Caco-2 (cell line): Measurements from ENCODE around the gene JSRP1. TPM values are rescaled to one million over a fixed set of nuclear protein-coding genes. Genes with fewer than 3 reads are reported as not detected.

ENCODE experiments used
- BruUV-seq: library from RNA; stranded (reverse); fragments of 400-500 nt; replicated peaks from 2 replicates; lab custom pipeline; 2021; lab: Mats Ljungman, UMichigan
- CTCF ChIA-PET: fragments of 300-600 bp; sonication (Branson Sonifier 250); formaldehyde crosslinking; loops from one replicate; lab custom pipeline; 2022; ENCODE audit warnings: antibody characterized with exemption; lab: Charles Lee
- POLR2A ChIA-PET: fragments of 300-600 bp; sonication (Branson Sonifier 250); formaldehyde crosslinking; loops from one replicate; lab custom pipeline; 2022; ENCODE audit warnings: antibody characterized with exemption; lab: Charles Lee
- DNase-seq, 2 experiments: peaks; one replicate each; pipeline versions ENCODE4 v3.0.0 to v3.0.0-alpha.2; 2020 to 2022
- H3K27me3 ChIP-seq: replicated peaks from 2 replicates; pipeline ENCODE4 v1.6.0; 2011; ENCODE audit warnings: low read length; ENCODE audit not compliant: control insufficient read depth, insufficient read depth
- H3K36me3 ChIP-seq: 2 replicates; pipeline ENCODE4 v1.5.1; 2011; ENCODE audit warnings: low read length; ENCODE audit not compliant: control insufficient read depth, insufficient read depth
- H3K4me1 ChIP-seq: fragments of 250-450 bp; sonication (Bioruptor Pico); 2 replicates; pipeline ENCODE4 v1.5.1; 2020; ENCODE audit warnings: mild to moderate bottlenecking
- H3K4me3 ChIP-seq: 2 replicates; pipeline ENCODE4 v1.5.1; 2011; ENCODE audit warnings: low read depth, mild to moderate bottlenecking, control low read depth, low read length
- H3K9me3 ChIP-seq: fragments of 250-450 bp; sonication (Bioruptor Pico); 2 replicates; pipeline ENCODE4 v1.5.1; 2020; ENCODE audit warnings: mild to moderate bottlenecking, moderate library complexity
- H3K27ac Mint-ChIP-seq: one replicate; pipeline ENCODE4 v1.8.0; 2022; ENCODE audit warnings: mixed read lengths; ENCODE audit not compliant: unreplicated experiment
- H3K27me3 Mint-ChIP-seq: one replicate; pipeline ENCODE4 v1.8.0; 2022; ENCODE audit warnings: mixed read lengths; ENCODE audit not compliant: insufficient read depth, unreplicated experiment
- H3K36me3 Mint-ChIP-seq: one replicate; pipeline ENCODE4 v1.8.0; 2022; ENCODE audit warnings: mild to moderate bottlenecking, mixed read lengths; ENCODE audit not compliant: insufficient read depth, unreplicated experiment
- H3K4me1 Mint-ChIP-seq: one replicate; pipeline ENCODE4 v1.8.0; 2022; ENCODE audit warnings: low read depth, mixed read lengths; ENCODE audit not compliant: unreplicated experiment
- H3K4me3 Mint-ChIP-seq: one replicate; pipeline ENCODE4 v1.8.0; 2022; ENCODE audit warnings: mild to moderate bottlenecking, moderate library complexity, mixed read lengths; ENCODE audit not compliant: unreplicated experiment
- H3K9me3 Mint-ChIP-seq: one replicate; pipeline ENCODE4 v1.8.0; 2022; ENCODE audit warnings: mixed read lengths; ENCODE audit not compliant: unreplicated experiment
- CTCF ChIP-seq, 2 experiments: fragments of 200-600 bp in 1 of 2; IDR thresholded peaks; 1 replicate in 1 of 2; 2 replicates in 1 of 2; pipeline versions ENCODE4 v1.5.1 to v1.8.0; 2011 to 2022; ENCODE audit warnings: antibody characterized with exemption in 1 of 2, control low read depth in 1 of 2, inconsistent platforms in 1 of 2, low read depth in 1 of 2, low read length in 1 of 2, mild to moderate bottlenecking in 1 of 2, moderate library complexity in 1 of 2; ENCODE audit not compliant: insufficient read depth in 1 of 2, severe bottlenecking in 1 of 2, unreplicated experiment in 1 of 2
- intact Hi-C: fragments of 100-400 bp; cut with micrococcal nuclease; formaldehyde crosslinking; loops from one replicate; pipeline ENCODE4 v1.10.0; 2022; ENCODE audit not compliant: unreplicated experiment
- total RNA-seq: library from RNA; stranded (reverse); gene quantifications from 2 replicates; pipeline ENCODE4 v1.2.3, GENCODE V29; 2022

Gene JSRP1
- total RNA-seq, 1 experiment from 2014 or later = not detected

- Histone ChIP-seq H3K4me1 (no peaks in the 10 kb centered on the region), H3K36me3 (peaks cover 2% of the 10 kb centered on the region), H3K27me3 (no peaks in the 10 kb centered on the region), H3K4me3 (no peak overlapping the region), H3K9me3 (no peaks in the 10 kb centered on the region)
- intact Hi-C loops = no loop called here
- ChIA-PET CTCF (no interaction called here), POLR2A (no interaction called here)
- Mint-ChIP-seq H3K36me3 (peaks cover 82% of the 10 kb centered on the region), H3K4me1 (no peaks in the 10 kb centered on the region), H3K4me3 (no peak overlapping the region), H3K27ac (no peak overlapping the region), H3K27me3 (no peaks in the 10 kb centered on the region), H3K9me3 (no peaks in the 10 kb centered on the region)
- no peak for TF ChIP-seq CTCF (IDR thresholded peaks at IDR 0.05; ENCODE audit: insufficient read depth in 1 of 2, low read depth in 1 of 2, low read length in 1 of 2, severe bottlenecking in 1 of 2, unreplicated experiment in 1 of 2)
- BruUV-seq = TSS peak; percentile 85
- DNase-seq = no peak
These were observed 7.8 kb downstream of the JSRP1 start for GRCh38 chr19:2248136-2249009.

GRCh38 chr19:2247433-2248101 is 8.7 kb downstream of the JSRP1 start:
- no peaks in the 10 kb centered on the region for H3K9me3 ChIP-seq
- ChIA-PET POLR2A (no interaction called here), CTCF (no interaction called here)
- no peak overlapping the region for H3K4me3 ChIP-seq
- H3K27me3 ChIP-seq = no peaks in the 10 kb centered on the region
- DNase-seq = no peak
- TF ChIP-seq CTCF (IDR thresholded peaks at IDR 0.05; ENCODE audit: insufficient read depth in 1 of 2, low read depth in 1 of 2, low read length in 1 of 2, severe bottlenecking in 1 of 2, unreplicated experiment in 1 of 2) = no peak
- Mint-ChIP-seq H3K9me3 (no peaks in the 10 kb centered on the region), H3K27me3 (no peaks in the 10 kb centered on the region), H3K4me3 (no peak overlapping the region), H3K4me1 (peaks cover 2% of the 10 kb centered on the region), H3K27ac (no peak overlapping the region), H3K36me3 (peaks cover 82% of the 10 kb centered on the region)
- intact Hi-C loops = no loop called here
- BruUV-seq = no TSS peak
- no peaks in the 10 kb centered on the region for H3K4me1 ChIP-seq
- peaks cover 2% of the 10 kb centered on the region for H3K36me3 ChIP-seq

- ChIA-PET CTCF (no interaction called here), POLR2A (no interaction called here)
- H3K36me3 ChIP-seq = peaks cover 2% of the 10 kb centered on the region
- no peaks in the 10 kb centered on the region for H3K27me3 Mint-ChIP-seq
- no peaks in the 10 kb centered on the region for H3K27me3 ChIP-seq
- DNase-seq = no peak
- H3K9me3 Mint-ChIP-seq = no peaks in the 10 kb centered on the region
- peaks cover 86% of the 10 kb centered on the region for H3K36me3 Mint-ChIP-seq
- TF ChIP-seq CTCF (IDR thresholded peaks at IDR 0.05; ENCODE audit: insufficient read depth in 1 of 2, low read depth in 1 of 2, low read length in 1 of 2, severe bottlenecking in 1 of 2, unreplicated experiment in 1 of 2) = no peak
- BruUV-seq = no TSS peak
- no peak overlapping the region for H3K27ac Mint-ChIP-seq
- intact Hi-C loops = no loop called here
- H3K4me3 ChIP-seq = no peak overlapping the region
- no peak overlapping the region for H3K4me3 Mint-ChIP-seq
- peaks cover 6% of the 10 kb centered on the region for H3K4me1 Mint-ChIP-seq
- no peaks in the 10 kb centered on the region for H3K9me3 ChIP-seq
- peaks cover 7% of the 10 kb centered on the region for H3K4me1 ChIP-seq
These were observed 9.3 kb downstream of the JSRP1 start for GRCh38 chr19:2246801-2247361.
